Measurements from ENCODE around the gene ACKR3. TPM values are rescaled to one million over a fixed set of nuclear protein-coding genes. Genes with fewer than 3 reads are reported as not detected.

Gene ACKR3
- total RNA-seq, 1 experiment from 2014 or later: not detected

- DNase-seq (ENCODE audit: low spot score): no peak
Observed at GRCh38 chr2:236568922-236569572, 578 bp upstream of the ACKR3 start.

GRCh38 chr2:236570081-236570868 is 650 bp downstream of the ACKR3 start:
- no peak for DNase-seq (ENCODE audit: low spot score)

- no peak for DNase-seq (ENCODE audit: low spot score)
Observed at GRCh38 chr2:236571145-236571544, 1.5 kb downstream of the ACKR3 start.

- no peak for DNase-seq (ENCODE audit: low spot score)
Observed at GRCh38 chr2:236572482-236572881, 2.9 kb downstream of the ACKR3 start.

GRCh38 chr2:236573066-236573929 is 3.7 kb downstream of the ACKR3 start:
- DNase-seq (ENCODE audit: low spot score): no peak

GRCh38 chr2:236574000-236574399 is 4.4 kb downstream of the ACKR3 start:
- DNase-seq (ENCODE audit: low spot score): no peak

GRCh38 chr2:236574424-236575145 is 5.0 kb downstream of the ACKR3 start:
- DNase-seq (ENCODE audit: low spot score): no peak

- no peak for DNase-seq (ENCODE audit: low spot score)
Observed at GRCh38 chr2:236575510-236575909, 5.9 kb downstream of the ACKR3 start.

- DNase-seq (ENCODE audit: low spot score): no peak
Observed at GRCh38 chr2:236576087-236576486, 6.5 kb downstream of the ACKR3 start.

GRCh38 chr2:236576953-236577352 is 7.3 kb downstream of the ACKR3 start:
- DNase-seq (ENCODE audit: low spot score): no peak

- no peak for DNase-seq (ENCODE audit: low spot score)
Observed at GRCh38 chr2:236577481-236578410, 8.1 kb downstream of the ACKR3 start.

GRCh38 chr2:236578411-236578846 is 8.8 kb downstream of the ACKR3 start:
- no peak for DNase-seq (ENCODE audit: low spot score)

- DNase-seq (ENCODE audit: low spot score): no peak
Observed at GRCh38 chr2:236579048-236579745, 9.6 kb downstream of the ACKR3 start.

GRCh38 chr2:236579746-236580315 is 10.2 kb downstream of the ACKR3 start:
- DNase-seq (ENCODE audit: low spot score): no peak

GRCh38 chr2:236580746-236581355 is 11.2 kb downstream of the ACKR3 start:
- no peak for DNase-seq (ENCODE audit: low spot score)

- DNase-seq (ENCODE audit: low spot score): no peak
Observed at GRCh38 chr2:236581546-236581945, 11.9 kb downstream of the ACKR3 start.

- no peak for DNase-seq (ENCODE audit: low spot score)
Observed at GRCh38 chr2:236582968-236583367, 13.3 kb downstream of the ACKR3 start.

- no peak for DNase-seq (ENCODE audit: low spot score)
Observed at GRCh38 chr2:236583621-236584203, 14.1 kb downstream of the ACKR3 start.
